Neural crest cell (in vitro differentiated cells): ENCODE measurements around the gene EPHA4. TPM values are rescaled to one million over a fixed set of nuclear protein-coding genes. Genes with fewer than 3 reads are reported as not detected.

Experiments
- DNase-seq: peaks from one replicate; pipeline ENCODE4 v3.0.0; 2021; ENCODE audit warnings: low read depth, mixed read lengths, low spot score
- H3K27ac Mint-ChIP-seq: one replicate; pipeline ENCODE4 v1.8.0; 2021; ENCODE audit warnings: mild to moderate bottlenecking, mixed read lengths; ENCODE audit not compliant: unreplicated experiment
- H3K27me3 Mint-ChIP-seq: 2 replicates; pipeline ENCODE4 v1.8.0; 2021; ENCODE audit warnings: low read depth, mild to moderate bottlenecking, mixed read lengths
- H3K36me3 Mint-ChIP-seq: 2 replicates; pipeline ENCODE4 v1.8.0; 2021; ENCODE audit warnings: low read depth, mild to moderate bottlenecking, mixed read lengths
- H3K4me1 Mint-ChIP-seq: 2 replicates; pipeline ENCODE4 v1.8.0; 2021; ENCODE audit warnings: mixed read lengths
- H3K4me3 Mint-ChIP-seq: one replicate; pipeline ENCODE4 v1.8.0; 2021; ENCODE audit warnings: mild to moderate bottlenecking, mixed read lengths
- H3K9me3 Mint-ChIP-seq: 2 replicates; pipeline ENCODE4 v1.8.0; 2021; ENCODE audit warnings: mixed read lengths
- total RNA-seq: library from RNA; stranded (reverse); gene quantifications from 2 replicates; pipeline ENCODE4 v1.2.1, GENCODE V29; 2021
- TF ChIP-seq, protein P1 (sequence below): fragments of 200-600 bp; sonication (generic); conservative IDR thresholded peaks from 2 replicates; pipeline ENCODE4 v1.5.0; 2021; ENCODE audit warnings: antibody characterized with exemption, mild to moderate bottlenecking

The EPHA4 gene
- total RNA-seq, 1 donor from 2014 or later, result 108 TPM

DNA sequence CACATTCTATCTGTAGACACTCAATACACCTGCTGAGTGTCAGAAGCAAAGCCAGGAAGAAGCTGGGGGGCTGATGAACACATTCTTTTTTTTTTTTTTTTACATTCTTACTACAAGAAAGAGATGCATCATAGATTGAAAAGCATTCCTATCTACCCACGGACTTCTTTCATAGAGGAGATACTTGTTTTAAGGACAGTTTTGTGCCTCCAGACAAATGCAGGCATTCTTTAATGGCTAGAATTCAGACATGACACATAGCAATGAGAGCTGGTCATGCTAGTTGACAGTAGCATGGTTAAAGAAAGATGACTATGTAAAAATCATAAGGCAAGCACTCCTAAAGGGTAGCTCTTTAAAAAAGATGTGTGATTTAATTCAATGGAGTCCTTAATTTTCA is 110.2 kb downstream of the EPHA4 start:
- DNase-seq, result no peak
- no peak overlapping the region for H3K4me3 Mint-ChIP-seq
- no peak overlapping the region for H3K27ac Mint-ChIP-seq
- peaks cover 49% of the 10 kb centered on the region for H3K4me1 Mint-ChIP-seq
- H3K27me3 Mint-ChIP-seq, result no peaks in the 10 kb centered on the region
- H3K9me3 Mint-ChIP-seq, result no peaks in the 10 kb centered on the region
- no peaks in the 10 kb centered on the region for H3K36me3 Mint-ChIP-seq
- TF ChIP-seq, protein P1, sequence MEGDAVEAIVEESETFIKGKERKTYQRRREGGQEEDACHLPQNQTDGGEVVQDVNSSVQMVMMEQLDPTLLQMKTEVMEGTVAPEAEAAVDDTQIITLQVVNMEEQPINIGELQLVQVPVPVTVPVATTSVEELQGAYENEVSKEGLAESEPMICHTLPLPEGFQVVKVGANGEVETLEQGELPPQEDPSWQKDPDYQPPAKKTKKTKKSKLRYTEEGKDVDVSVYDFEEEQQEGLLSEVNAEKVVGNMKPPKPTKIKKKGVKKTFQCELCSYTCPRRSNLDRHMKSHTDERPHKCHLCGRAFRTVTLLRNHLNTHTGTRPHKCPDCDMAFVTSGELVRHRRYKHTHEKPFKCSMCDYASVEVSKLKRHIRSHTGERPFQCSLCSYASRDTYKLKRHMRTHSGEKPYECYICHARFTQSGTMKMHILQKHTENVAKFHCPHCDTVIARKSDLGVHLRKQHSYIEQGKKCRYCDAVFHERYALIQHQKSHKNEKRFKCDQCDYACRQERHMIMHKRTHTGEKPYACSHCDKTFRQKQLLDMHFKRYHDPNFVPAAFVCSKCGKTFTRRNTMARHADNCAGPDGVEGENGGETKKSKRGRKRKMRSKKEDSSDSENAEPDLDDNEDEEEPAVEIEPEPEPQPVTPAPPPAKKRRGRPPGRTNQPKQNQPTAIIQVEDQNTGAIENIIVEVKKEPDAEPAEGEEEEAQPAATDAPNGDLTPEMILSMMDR, result no peak

DNA sequence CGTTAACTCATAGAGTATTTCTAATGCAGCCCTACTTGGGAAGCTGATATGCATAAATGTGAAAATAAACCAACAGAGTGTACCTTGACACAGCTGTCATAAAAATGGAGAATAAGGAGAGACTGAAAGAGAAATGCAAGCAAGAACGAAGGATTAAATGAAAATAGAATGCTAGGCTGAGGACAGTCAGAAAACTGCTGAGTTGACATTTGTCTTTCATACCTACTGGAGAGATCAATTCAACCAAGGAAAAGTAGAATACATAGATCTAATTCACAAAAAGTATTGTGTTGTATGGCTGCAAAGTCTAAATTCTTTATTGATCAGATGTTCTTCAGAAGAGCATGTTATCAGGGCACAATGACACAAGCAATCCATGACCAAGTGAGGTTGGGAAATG is 112.0 kb downstream of the EPHA4 start:
- H3K9me3 Mint-ChIP-seq, result no peaks in the 10 kb centered on the region
- peaks cover 43% of the 10 kb centered on the region for H3K4me1 Mint-ChIP-seq
- no peak overlapping the region for H3K27ac Mint-ChIP-seq

DNA sequence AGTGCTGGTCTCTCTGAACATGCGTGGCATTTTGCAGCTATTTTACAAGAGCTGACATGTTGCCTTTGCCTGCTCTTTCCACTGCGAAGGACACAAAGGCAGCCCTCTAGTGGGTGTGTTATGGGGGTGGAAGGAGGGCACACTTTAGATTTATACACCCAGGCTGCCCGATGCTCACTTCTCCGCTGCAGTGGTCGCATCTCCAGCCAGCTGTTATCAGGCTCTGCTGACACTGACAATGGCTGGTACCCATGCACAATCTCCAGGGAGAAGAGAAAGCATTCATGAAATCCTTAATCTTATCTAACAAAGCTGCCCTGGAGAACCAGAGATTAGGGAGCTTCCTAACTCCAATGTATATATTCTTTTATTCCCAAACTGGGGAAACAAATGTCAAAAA is 113.5 kb downstream of the EPHA4 start:
- Mint-ChIP-seq H3K9me3 (no peaks in the 10 kb centered on the region), H3K27ac (no peak overlapping the region), H3K27me3 (no peaks in the 10 kb centered on the region), H3K4me1 (peaks cover 46% of the 10 kb centered on the region), H3K4me3 (no peak overlapping the region), H3K36me3 (peaks cover 14% of the 10 kb centered on the region)
- TF ChIP-seq, protein P1, result no peak
- no peak for DNase-seq

More for the DNA sequence above, 112.0 kb downstream of the EPHA4 start:
- TF ChIP-seq, protein P1, result no peak
- no peaks in the 10 kb centered on the region for H3K27me3 Mint-ChIP-seq
- peaks cover 7% of the 10 kb centered on the region for H3K36me3 Mint-ChIP-seq
- H3K4me3 Mint-ChIP-seq, result no peak overlapping the region
- no peak for DNase-seq

DNA sequence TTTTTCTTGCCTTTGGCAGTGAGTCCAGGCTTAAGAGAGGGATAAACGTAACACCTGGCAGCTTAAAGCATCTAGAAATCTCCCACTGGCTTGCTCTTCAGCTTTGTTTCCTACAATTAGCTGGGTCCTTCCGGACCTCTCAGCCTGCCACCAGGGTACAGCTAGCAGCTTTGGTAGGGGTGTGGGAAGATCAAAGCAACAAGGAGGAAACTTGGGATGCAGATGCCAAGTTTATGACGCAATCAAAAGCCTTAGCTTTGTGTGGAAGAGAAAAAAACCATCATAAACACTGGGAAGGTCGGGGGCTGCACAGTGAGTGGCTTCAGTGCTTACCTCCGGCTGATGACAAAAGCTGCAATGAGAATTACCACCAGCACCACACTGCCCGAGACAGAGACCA is 116.9 kb downstream of the EPHA4 start:
- H3K9me3 Mint-ChIP-seq, result no peaks in the 10 kb centered on the region
- peaks cover 18% of the 10 kb centered on the region for H3K36me3 Mint-ChIP-seq
- TF ChIP-seq, protein P1, result no peak
- DNase-seq, result no peak
- no peak overlapping the region for H3K4me3 Mint-ChIP-seq
- H3K27me3 Mint-ChIP-seq, result no peaks in the 10 kb centered on the region
- H3K4me1 Mint-ChIP-seq, result peaks cover 31% of the 10 kb centered on the region
- H3K27ac Mint-ChIP-seq, result peak overlapping the region; percentile 48

DNA sequence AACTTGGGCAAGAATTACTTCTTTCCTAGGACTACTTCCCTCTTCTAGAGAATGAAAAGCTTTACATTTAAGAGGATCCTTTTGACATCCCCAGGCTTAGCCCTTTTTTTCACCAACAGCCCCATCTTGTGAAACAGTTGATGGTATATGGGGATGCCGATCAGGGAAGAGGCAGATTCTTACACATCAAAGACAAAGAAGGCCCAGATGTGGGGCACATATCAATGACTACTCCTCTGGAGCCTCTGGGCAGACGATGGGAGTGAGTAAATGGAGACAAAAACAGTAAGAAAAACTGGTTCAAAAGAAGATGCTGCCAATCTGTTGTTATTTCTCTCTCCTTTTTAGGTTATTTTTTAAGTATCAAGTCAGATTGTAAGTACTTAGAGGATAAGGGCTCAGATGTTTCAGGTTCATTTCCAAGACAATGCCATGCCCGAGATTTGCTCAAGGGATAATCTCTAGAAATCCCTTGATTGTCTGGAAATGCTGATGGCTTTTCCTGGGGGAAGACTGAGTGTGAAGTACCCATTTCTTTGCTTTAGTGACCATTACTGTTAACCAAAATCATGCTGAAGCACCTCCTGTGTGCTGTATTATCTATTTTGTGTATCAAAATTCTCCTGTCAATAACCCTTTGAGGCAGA is 117.5 kb downstream of the EPHA4 start:
- no peak for DNase-seq
- Mint-ChIP-seq H3K4me1 (peaks cover 30% of the 10 kb centered on the region), H3K9me3 (no peaks in the 10 kb centered on the region), H3K4me3 (no peak overlapping the region), H3K27ac (no peak overlapping the region), H3K27me3 (no peaks in the 10 kb centered on the region), H3K36me3 (peaks cover 18% of the 10 kb centered on the region)
- TF ChIP-seq, protein P1, result no peak
